ENCODE measurements around the gene TNFRSF18.
"Not testable (repeated sequence)": the region's sequence is repeated elsewhere in the genome, so short reads cannot be mapped to it uniquely, and the experiment has no call there.

Gene TNFRSF18

GRCh38 chr1:1177452-1178206 lies 28.8 kb downstream of the TNFRSF18 start:
- no peak for DNase-seq (ENCODE audit: low read depth)

DNA sequence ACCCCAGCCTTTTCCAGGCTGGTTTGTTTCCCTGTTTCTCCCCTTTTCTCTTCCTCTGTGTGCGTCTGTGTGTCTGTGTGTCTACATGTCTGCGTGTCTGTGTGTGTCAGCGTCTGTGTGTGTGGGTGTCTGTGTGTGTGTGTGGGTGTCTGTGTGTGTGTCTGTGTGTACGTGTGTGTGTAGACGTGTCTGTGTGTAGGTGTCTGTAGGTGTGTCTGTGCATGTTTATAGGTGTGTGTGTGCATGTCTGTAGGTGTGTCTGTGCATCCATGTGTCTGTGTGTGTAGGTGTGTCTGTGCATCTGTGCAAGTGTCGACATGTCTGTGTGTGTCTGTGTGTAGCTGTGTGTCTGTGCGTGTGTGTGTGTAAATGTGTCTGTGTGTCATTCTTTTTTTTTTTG lies 29.5 kb downstream of the TNFRSF18 start:
- DNase-seq (ENCODE audit: low read depth): no peak

- not testable (repeated sequence) for DNase-seq (ENCODE audit: low read depth)
These were observed 30.2 kb downstream of the TNFRSF18 start for GRCh38 chr1:1176063-1176761.

GRCh38 chr1:1175221-1176062 lies 30.9 kb downstream of the TNFRSF18 start:
- no peak for DNase-seq (ENCODE audit: low read depth)

DNA sequence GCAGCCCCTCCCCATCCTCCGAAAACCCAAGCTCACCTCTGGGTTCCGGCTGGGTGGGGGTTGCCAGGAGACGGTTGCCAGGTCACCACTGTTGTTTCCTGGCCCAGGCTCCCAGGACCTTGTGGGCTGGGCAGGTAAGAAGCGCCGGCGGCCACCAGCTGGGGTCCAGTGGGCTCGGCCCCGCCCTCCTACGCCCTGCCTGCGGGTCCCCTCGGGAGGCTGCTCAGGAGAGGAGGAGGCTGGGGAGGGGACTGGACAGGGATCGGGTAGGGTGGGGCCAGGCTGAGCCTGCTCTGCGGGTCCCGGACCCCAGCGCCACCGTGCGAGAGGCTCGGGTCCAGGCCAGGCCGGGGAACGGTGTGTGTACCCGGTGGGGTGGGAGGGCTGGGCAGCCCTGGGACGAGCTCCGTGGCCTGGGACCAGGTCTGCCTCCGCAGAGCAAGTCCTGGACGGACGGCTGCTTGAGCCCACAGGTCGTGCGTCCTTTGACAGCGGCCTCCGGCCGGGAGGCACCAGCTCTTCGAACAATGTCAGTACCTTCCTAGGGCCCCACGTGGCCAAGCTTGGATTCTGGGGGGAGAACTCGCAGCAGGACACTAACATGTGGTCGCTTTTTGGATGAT lies 32.5 kb downstream of the TNFRSF18 start, which contains the start of gene TTLL10:
TSS of gene TTLL10 (plus strand) at position 88 of the 623 bp plus-strand sequence. CDS start 5,336 bp downstream, outside the sequence.
- peak; percentile 42 for DNase-seq (ENCODE audit: low read depth)

DNA sequence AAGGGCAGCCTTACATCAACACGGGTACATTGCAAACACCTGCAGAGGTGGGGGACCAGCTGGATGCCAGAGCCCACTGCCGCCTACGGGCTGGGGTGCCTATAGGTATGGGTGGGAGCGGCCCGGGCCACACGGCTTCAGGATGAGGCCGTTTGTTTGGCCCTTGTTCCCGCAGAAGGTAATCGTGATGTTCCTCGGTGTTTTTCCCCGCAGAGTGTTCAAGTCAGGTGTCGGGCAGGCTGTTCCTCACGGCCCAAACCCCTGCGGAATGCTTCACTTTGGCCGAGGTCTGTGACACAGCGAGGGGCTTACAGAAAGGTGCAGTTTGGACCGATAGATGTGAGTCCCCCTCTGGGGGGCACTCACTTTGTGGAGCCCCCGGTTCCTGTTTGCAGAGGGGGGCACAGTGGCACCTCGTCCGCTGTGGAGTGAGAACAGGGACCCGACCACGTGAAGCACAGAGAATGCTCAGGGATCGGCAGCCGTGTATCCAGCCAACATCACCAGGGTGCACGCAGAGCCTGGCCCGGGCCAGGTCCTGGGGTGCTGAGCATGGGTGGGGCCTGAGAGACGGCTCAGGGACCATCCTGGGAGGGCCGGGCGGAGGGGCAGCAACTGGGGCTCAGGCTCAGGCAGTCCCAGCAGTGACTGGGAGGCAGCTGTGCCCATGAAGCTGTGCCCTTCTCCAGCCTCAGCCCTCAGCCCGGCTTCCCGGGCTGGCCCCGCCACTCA lies 33.2 kb downstream of the TNFRSF18 start:
- no peak for DNase-seq (ENCODE audit: low read depth)

GRCh38 chr1:1171546-1172340 lies 34.6 kb downstream of the TNFRSF18 start:
- DNase-seq (ENCODE audit: low read depth): no peak

- DNase-seq (ENCODE audit: low read depth): no peak
These were observed 35.2 kb downstream of the TNFRSF18 start for GRCh38 chr1:1171161-1171545.

GRCh38 chr1:1170215-1171091 lies 35.9 kb downstream of the TNFRSF18 start:
- DNase-seq (ENCODE audit: low read depth): no peak

- DNase-seq (ENCODE audit: low read depth): no peak
These were observed 36.8 kb downstream of the TNFRSF18 start for GRCh38 chr1:1169429-1170214.

GRCh38 chr1:1168451-1169411 lies 37.7 kb downstream of the TNFRSF18 start:
- no peak for DNase-seq (ENCODE audit: low read depth)

GRCh38 chr1:1167841-1168450 lies 38.4 kb downstream of the TNFRSF18 start:
- DNase-seq (ENCODE audit: low read depth): no peak

DNA sequence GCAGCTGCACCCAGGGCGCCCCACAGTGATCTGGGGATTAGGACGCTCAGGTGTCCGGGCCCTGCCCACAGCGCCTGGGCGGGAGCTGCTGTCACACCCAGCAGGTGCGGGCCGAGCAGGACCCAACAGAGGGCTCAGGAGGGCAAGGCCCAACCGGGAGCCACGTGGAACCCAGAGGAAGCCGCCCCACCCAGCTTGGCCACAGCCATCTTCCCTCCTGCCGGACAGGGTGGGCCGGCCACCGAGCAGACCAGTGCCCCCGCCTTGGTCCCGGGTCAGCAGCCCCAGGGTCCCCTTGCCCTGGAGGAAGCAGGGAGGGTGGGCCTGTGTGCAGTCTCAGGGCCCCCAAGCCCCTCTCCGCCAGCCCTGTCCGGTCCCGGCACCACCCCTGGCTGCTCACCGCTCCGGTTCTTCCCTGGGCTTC lies 39.0 kb downstream of the TNFRSF18 start:
- DNase-seq (ENCODE audit: low read depth): no peak

DNA sequence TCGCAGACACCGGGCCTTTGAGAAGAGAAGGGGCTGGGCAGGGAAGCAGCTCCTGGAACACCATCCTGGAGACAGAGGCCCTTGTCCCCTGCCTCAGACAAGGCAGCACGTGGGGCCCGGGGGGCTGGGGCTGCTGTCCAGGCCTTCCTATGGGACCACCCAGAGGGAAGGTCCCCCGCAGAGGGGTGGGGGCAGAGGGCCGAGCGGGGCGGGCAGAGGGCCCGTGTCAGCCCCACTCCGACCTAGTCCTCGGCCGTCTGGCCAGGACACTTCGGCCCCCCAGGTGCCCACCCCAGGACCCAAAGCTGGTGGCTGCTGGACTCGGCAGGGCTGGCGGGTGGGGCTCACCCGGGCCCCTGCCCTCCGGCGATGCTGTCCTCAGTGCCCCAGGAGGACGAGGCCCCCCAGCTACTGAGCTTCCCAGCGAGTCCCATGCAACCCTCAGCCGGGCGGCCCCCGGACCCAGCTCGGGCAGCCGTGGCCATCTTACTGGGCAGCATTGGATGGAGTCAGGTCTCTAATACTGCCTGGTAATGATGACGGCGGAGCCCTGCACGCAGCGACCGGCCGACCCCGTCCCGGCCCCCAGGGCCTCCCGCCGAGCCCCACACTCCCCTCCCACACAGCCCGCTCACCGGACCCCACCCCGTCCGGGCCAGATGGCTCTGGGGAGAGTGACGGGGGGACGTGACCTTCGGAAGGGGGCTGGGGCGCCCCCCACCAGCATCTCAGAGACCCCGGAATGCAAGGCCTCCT lies 39.6 kb downstream of the TNFRSF18 start:
- no peak for DNase-seq (ENCODE audit: low read depth)

DNA sequence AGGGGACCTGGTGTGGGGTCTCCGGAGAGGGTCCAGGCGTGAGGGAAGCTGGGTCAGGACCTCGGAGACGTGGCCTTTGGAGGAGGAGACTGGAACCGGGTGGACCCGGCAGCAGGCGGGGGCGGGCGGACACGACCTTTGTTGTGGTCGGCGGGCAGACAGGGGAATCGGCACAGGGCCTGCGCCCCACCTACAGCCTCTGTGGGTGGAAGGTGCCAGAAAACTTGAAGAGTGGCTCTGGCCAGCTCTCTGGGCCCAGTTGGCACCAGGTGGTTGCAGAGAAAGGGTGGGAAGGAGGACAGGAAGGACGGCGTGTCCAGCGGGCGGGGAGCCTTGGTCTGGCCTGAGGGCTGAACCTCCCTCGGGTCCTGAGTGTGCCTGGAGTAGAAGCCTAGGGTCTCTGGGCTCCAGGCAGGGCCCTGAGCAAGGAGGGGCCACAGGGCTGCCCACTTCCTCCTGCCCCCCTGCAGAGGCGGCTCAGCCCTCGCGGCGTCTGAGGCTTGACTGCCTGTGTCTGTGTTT lies 40.4 kb downstream of the TNFRSF18 start:
- no peak for DNase-seq (ENCODE audit: low read depth)

- DNase-seq (ENCODE audit: low read depth): no peak
These were observed 40.9 kb downstream of the TNFRSF18 start for GRCh38 chr1:1165485-1165884.

Measured in activated T-cell treated with anti-CD3 and anti-CD28 coated beads for 1 hour (primary cell).